UCSD-AML1 (cell line): Measurements from ENCODE around the gene COL5A1.
"Not testable (repeated sequence)": the region's sequence is repeated elsewhere in the genome, so short reads cannot be mapped to it uniquely, and the experiment has no call there.

ENCODE experiments used
- DNase-seq: peaks from one replicate; lab custom pipeline; 2025; ENCODE audit not compliant: unreplicated experiment; lab: John Stamatoyannopoulos, UW

Gene COL5A1

GRCh38 chr9:134638502-134639090 lies 3.0 kb upstream of the COL5A1 start:
- DNase-seq, result no peak

DNA sequence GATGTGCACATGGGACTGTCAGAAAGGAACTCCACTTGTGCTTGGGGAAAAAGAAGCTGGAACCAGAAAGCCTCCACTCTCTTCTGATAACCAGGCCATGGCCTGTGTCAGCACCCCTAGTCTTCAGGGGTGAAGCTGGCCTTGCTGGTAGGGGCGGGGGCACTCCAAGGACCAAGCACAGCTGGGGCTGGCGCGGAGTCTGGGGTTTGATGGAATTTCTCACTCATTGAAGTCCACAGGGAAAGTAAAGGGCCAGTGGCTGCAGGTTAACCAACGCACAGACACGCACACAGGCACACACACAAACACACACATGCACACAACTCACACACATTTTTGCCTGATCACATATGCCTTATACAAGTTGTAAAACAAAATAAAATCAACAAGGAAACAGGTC lies 1.6 kb upstream of the COL5A1 start:
- no peak for DNase-seq

DNA sequence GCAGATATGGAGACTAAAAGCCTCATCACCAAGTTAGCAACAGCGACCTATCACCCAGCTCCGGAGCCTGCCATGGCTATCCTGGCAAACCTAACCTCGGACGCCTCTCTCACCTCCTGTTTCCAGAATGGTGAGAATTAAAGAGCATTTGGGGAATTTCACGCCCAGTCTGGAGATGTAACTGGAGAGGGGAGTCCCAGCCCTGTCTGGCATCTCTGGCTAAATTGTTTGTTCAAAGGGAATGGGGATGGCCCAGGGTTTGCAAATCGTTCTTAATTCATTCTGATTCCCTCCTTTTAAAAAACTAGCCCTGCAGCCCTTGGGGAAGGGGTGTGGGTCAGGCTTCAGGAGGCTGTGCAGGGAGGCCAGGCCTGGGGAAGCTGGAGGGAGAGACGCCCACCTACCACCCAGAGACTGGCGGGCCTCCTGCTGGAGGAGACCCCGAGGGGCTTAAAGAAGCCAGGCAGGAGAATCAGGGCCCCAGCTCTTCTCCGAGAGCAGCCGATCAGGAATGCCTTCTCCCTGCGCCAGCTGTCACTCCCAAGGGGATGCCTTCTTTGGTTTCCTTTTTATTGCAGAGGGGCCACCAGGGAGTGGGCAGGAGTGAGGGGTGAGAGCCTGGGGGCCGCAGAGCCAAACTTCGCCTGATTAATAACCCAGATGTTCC lies 964 bp upstream of the COL5A1 start:
- DNase-seq, result no peak

DNA sequence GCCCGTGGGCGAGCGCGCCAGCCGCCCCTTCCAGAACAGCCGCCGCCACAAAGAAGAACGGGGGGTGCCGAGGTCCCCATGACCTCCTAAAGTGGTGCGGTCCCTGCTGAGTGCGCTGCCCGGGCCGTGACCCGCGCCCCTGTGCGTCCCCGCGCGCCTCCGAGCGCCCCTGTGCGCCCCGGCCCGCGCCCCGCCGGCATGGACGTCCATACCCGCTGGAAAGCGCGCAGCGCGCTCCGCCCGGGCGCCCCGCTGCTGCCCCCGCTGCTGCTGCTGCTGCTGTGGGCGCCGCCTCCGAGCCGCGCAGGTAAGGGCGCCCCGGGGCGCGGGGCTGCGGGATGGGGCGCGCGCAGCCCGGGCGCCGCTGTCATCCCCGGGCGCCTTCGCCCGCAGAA lies 384 bp downstream of the COL5A1 start:
- no peak for DNase-seq

- peak; percentile 49 for DNase-seq
These were observed 980 bp downstream of the COL5A1 start for GRCh38 chr9:134642385-134643181.

DNA sequence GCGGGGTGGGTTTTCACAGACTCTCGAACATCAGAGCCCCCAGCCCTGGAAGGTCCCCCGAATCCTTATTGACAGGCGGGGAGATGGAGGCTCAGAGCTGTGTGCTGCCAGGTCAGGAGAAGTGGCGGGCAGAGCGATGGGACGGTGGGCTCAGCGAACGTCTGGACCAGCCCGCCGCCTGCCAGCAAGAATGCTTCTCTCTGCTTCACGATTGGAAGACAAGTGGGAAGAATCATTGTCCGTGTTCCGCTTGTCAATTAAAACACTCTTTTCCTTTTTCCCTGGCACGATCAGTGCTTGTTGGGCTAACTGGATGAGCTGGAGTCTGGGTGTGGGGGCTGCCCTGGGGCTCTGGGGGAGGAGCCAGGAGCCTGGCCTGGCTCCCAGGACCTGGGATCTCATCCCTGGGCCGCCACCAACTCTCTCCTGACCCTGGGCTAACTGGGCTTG lies 1.6 kb downstream of the COL5A1 start:
- DNase-seq, result no peak

DNA sequence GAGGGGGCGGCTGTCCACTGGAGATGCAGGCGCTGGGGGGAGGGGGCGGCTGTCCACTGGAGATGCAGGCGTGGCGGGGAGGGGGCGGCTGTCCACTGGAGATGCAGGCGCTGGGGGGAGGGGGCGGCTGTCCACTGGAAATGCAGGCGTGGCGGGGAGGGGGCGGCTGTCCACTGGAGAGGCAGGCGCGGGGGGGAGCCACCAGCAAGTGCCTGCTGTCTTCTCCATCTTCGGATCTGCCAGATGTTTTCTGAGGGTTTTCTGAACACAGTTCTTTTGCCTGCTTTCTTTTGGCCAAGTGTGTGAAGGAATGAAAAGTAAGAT lies 2.8 kb downstream of the COL5A1 start:
- DNase-seq, result not testable (repeated sequence)

- no peak for DNase-seq
These were observed 3.4 kb downstream of the COL5A1 start for GRCh38 chr9:134644725-134645606.

DNA sequence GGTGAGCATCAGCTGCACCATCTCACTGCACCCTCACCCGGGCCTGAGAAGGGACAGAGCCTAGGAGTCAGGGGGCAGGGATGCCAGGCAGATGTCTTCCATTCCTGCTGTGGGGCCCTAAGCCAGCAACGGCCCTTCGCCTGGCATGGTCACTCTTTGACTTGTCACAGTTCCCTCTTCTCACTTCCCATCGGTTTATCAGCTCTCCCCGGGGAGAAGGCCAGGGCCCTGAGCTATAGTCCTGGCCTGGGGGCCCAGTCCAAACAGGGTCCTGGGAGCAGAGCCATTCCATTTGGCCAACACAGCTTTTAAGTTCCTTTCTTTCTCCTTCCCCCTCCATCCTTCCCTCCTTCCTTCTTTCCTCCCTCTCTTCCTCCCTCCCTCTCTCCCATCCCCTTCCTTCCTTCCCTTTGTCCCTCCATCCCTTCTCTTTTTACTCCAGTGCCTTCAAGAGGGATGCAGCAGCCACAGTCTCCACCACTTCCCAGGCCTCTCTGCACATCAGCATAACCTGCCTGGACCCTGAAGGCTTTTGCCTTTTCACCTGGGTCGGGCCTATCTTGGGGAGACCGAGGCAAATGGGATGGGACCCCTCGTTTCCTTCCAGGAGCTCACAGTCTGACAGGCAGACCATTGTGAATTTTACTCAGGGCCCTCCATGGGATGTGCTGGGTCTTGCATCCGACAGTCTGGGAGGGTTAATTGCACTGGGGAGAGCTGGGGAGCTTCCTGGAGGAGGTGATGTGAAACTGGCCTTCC lies 4.2 kb downstream of the COL5A1 start:
- DNase-seq, result no peak

- no peak for DNase-seq
These were observed 5.9 kb downstream of the COL5A1 start for GRCh38 chr9:134647359-134648080.

DNA sequence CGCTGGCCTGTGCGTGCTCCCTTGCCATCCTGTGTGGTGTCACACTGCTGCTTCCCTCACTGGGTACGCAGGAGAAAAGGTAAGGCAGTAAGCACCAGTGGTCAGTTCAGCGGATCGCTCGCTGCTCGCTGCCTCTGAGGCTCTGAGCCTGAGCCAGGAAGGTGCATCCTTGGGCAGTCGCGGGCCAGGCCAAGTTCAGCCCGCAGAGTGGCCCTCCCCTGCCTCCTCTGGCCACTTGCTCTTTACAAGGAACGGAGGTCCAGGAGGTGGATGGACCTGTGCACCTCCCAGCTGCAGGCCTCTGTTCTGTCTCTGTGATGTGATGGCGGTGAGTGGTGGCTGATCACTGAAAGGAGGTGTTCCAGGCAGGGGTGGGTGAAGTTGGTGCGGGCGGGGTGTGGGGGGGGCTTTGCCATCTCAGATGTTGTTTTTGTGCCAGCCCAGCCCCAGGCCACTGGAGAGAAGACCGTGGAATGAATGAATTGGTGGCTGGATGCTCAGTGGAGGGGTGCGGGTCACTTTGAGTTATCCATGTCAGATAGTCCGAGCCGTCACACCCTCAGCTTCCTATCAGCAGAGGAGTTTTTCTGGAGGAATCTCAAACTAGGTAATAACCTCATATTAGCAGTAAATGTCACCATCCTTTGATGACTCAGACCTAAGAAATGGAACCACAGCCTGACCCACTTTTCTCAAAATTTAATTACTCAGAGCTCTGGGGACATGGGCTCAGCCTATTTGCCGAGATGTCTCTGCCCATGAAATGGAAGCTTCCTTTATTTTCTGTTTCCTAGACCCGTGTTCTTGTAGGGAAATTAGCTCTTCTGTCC lies 7.3 kb downstream of the COL5A1 start:
- no peak for DNase-seq

DNA sequence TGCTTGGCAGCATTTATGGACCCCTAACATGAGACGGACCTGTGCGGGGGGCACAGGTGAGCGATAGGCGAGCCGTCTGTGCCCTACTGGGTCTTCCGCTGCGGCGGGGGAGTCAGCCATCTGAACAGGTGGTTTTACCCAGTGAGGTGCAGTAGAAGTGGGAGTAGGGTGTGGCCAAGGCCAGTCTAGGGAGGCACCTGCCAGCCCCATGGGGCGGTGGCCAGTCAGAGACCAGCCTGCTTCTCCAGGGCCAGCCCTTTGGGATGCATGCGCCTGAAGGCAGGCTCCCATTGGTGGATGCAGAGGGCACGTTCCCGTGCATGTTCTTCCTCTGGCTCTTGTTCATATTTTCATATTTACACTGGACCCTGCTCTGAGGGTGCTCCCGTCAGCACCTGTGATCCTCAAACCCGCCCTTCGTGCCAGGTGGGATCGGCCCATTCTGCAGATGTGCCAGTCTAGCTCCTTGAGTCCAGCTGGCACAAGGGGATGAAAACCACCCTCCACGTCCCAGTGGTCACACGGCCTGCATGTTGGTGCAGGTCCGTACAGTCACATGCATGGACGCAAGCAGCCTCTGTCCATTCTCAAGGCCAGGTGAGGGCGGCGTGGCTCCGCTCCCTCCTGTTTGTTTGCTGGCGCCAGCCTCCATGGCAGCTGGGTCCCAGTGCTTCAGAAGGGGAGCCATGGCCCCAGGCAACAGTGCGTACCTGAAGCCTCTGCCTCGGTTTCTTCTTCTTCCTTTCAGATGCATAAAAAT lies 9.0 kb downstream of the COL5A1 start:
- DNase-seq, result no peak

DNA sequence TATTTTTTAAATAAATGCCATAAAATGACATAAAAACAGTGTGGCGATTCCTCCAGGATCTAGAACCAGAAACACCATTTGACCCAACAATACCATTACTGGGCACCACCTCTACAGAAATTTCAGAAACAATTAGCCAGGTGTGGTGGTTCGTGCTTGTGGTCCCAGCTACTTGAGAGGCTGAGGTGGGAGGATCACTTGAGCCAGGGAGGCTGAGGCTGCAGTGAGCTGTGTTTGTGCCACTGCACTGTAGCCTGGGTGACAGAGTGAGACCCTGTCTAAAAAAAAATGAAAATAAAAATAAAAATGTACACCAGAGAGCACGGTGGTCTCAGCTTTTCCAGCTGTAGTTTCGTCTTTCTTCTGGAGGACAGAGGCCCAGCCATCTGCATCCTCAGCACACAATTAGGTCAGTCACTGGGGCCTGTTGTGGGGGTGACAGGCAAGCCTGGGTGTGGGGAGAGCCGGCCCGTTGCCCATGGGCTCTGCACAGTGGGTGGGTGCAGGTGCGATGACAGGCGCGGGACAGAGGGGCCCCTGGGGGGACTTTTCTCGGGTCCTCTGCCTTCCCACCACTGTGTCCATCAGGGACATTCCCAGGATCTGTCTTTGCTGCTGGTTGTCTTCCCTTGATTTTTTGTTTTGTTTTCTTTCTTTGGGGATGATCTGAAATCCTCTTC lies 9.8 kb downstream of the COL5A1 start:
- no peak for DNase-seq

DNA sequence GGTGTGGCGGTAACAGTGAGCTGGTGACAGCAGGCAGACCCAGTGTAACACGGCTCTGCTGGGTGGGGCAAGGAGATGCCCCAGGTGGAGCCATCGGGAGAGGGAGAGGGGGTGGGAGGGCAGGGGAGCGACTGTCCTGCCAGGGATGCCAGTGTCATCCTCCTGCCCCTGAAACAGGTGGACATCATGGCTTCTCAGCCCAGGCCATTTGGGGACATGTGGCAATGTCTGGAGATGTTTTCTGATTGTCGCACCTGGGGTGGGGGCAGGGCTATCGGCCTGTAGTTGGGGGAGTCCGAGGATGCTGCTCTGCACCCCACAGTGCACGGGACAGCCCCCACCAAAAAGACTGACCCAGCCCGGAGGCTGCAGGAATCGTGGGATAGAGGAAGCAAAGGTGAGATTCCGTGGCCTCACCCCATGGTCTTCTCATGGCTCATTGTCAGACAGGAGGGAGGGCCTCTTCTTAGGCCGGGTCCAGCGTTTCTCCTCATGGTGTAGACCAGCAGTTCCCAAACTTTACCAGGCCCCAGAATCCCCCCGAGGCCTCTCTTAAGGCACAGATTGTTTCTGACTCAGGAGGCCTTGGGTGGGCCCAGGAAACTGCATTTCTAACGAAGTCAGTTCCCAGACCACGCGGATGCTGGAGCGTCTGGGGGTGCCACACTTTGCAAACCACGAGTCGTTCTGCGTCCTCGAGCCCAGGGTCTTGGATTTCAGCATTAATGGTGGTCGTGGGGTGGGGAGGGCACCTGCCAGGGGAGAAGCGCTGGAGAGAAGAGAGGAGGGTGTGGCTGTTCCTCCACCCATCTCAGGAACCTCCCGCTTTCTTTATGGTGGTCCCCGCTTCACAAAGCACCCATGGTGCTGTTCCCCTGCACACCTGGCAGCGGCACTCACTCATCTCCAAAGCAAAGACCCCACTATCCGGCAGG lies 11.0 kb downstream of the COL5A1 start:
- no peak for DNase-seq

DNA sequence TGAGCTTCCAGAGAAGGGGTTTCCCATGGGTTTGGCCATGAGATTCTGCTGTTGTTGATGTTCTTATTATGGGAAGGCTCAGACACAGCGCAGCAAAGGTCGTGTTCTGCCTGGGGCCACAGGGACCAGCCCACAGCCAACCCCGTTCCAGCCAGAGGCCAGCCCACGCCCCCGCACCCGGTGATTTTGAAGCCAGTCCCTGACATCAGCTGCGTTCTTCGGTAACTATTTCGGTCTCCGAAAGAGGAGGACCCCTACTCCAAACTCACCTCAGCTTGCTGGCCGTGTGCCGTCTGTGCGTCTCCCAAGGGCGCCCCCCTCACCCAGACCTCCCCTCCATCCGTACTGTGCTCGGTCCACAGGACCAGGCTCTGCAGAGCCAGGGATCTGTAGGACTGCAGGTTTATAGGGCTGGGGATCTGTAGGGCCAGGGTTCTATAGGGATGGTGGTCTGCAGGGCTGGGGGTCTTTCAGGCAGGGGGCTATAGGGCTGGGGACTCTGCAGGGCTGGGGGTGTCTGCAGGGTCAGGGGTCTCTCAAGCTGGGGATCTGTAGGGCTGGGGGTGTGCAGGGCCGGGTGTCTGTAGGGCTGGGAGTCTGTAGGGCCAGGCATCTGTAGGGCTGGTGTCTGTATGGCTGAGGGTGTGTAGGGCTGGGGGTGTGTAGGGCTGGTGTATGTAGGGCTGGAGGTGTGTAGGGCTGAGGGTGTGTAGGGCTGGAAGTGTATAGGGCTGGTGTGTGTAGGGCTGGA lies 11.8 kb downstream of the COL5A1 start:
- DNase-seq, result no peak

DNA sequence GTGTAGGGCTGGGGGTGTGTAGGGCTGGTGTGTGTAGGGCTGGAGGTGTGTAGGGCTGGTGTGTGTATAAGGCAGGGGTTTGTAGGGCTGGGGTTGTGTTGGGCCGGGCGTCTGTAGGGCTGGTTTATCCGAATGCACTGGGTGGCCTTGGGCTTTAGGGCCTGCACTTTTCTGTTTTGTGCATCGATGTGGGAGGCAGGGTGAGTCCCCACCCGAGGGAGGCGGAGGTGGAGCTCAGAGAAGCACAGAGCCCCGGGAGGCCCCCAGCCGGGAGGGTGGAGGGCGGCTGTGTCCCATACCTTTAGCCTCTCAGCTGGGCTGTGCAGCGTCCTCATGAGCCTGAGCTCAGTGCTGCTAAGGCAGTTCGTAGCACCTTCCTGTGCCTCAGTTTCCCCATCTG lies 13.5 kb downstream of the COL5A1 start:
- no peak for DNase-seq
